ENCODE measurements around the gene APH1B. TPM values are rescaled to one million over a fixed set of nuclear protein-coding genes. Genes with fewer than 3 reads are reported as not detected.

APH1B gene
- total RNA-seq, 1 donor from 2014 or later, result 12.1 TPM

- no peak for TF ChIP-seq CTCF (IDR thresholded peaks at IDR 0.05; ENCODE audit: insufficient read depth, low read length, poor library complexity, severe bottlenecking)
Measured at GRCh38 chr15:63345391-63345752, 68.0 kb downstream of the APH1B start.

GRCh38 chr15:63347074-63347857 lies 69.9 kb downstream of the APH1B start:
- no peaks in the 10 kb centered on the region for H3K36me3 ChIP-seq (ENCODE audit: control insufficient read depth, insufficient read depth, low read length)
- no peaks in the 10 kb centered on the region for H3K27me3 ChIP-seq (ENCODE audit: control insufficient read depth, insufficient read depth, low read length)
- DNase-seq (ENCODE audit: low read depth), result no peak
- no peak for TF ChIP-seq CTCF (IDR thresholded peaks at IDR 0.05; ENCODE audit: insufficient read depth, low read length, poor library complexity, severe bottlenecking)
- H3K4me3 ChIP-seq (ENCODE audit: low read depth, low read length), result no peak overlapping the region

More at GRCh38 chr15:63345391-63345752, 68.0 kb downstream of the APH1B start:
- Histone ChIP-seq H3K36me3 (ENCODE audit: control insufficient read depth, insufficient read depth, low read length) (no peaks in the 10 kb centered on the region), H3K27me3 (ENCODE audit: control insufficient read depth, insufficient read depth, low read length) (no peaks in the 10 kb centered on the region), H3K4me3 (ENCODE audit: low read depth, low read length) (no peak overlapping the region)
- DNase-seq (ENCODE audit: low read depth), result no peak

GRCh38 chr15:63348392-63348791 lies 71.0 kb downstream of the APH1B start:
- no peak for DNase-seq (ENCODE audit: low read depth)
- no peak for TF ChIP-seq CTCF (IDR thresholded peaks at IDR 0.05; ENCODE audit: insufficient read depth, low read length, poor library complexity, severe bottlenecking)
- no peak overlapping the region for H3K4me3 ChIP-seq (ENCODE audit: low read depth, low read length)
- H3K36me3 ChIP-seq (ENCODE audit: control insufficient read depth, insufficient read depth, low read length), result no peaks in the 10 kb centered on the region
- H3K27me3 ChIP-seq (ENCODE audit: control insufficient read depth, insufficient read depth, low read length), result no peaks in the 10 kb centered on the region

- no peak for DNase-seq (ENCODE audit: low read depth)
- no peaks in the 10 kb centered on the region for H3K36me3 ChIP-seq (ENCODE audit: control insufficient read depth, insufficient read depth, low read length)
- H3K27me3 ChIP-seq (ENCODE audit: control insufficient read depth, insufficient read depth, low read length), result no peaks in the 10 kb centered on the region
- H3K4me3 ChIP-seq (ENCODE audit: low read depth, low read length), result no peak overlapping the region
- TF ChIP-seq CTCF (IDR thresholded peaks at IDR 0.05; ENCODE audit: insufficient read depth, low read length, poor library complexity, severe bottlenecking), result no peak
Measured at GRCh38 chr15:63349156-63349555, 71.8 kb downstream of the APH1B start.

GRCh38 chr15:63349621-63350020 lies 72.2 kb downstream of the APH1B start:
- H3K27me3 ChIP-seq (ENCODE audit: control insufficient read depth, insufficient read depth, low read length), result no peaks in the 10 kb centered on the region
- DNase-seq (ENCODE audit: low read depth), result no peak
- no peaks in the 10 kb centered on the region for H3K36me3 ChIP-seq (ENCODE audit: control insufficient read depth, insufficient read depth, low read length)
- H3K4me3 ChIP-seq (ENCODE audit: low read depth, low read length), result no peak overlapping the region
- no peak for TF ChIP-seq CTCF (IDR thresholded peaks at IDR 0.05; ENCODE audit: insufficient read depth, low read length, poor library complexity, severe bottlenecking)

- no peaks in the 10 kb centered on the region for H3K36me3 ChIP-seq (ENCODE audit: control insufficient read depth, insufficient read depth, low read length)
- H3K4me3 ChIP-seq (ENCODE audit: low read depth, low read length), result no peak overlapping the region
- TF ChIP-seq CTCF (IDR thresholded peaks at IDR 0.05; ENCODE audit: insufficient read depth, low read length, poor library complexity, severe bottlenecking), result no peak
- DNase-seq (ENCODE audit: low read depth), result no peak
- H3K27me3 ChIP-seq (ENCODE audit: control insufficient read depth, insufficient read depth, low read length), result no peaks in the 10 kb centered on the region
Measured at GRCh38 chr15:63350178-63350621, 72.8 kb downstream of the APH1B start.

Data from kidney epithelial cell (primary cell).